Measurements from ENCODE around the gene GPX3. TPM values are rescaled to one million over a fixed set of nuclear protein-coding genes. Genes with fewer than 3 reads are reported as not detected.

Gene GPX3
- total RNA-seq, 1 donor from 2014 or later: 0.18 TPM

DNA sequence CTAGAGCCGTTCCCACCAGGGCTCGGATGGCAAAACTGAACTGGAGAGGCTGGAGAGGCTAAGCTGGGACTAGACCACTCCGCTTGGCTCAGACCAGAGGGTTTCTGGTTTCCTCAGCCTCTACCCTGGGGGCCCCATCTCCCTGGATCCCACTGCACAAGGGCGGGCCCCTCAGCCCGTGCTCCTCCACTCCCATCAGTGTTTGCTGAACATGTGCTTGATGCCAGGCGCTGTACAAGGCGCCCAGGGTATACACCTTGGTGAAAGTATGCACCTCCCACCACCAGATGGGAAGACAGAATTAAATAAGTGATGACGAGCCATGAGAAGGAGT is 18.0 kb downstream of the GPX3 start:
- Mint-ChIP-seq H3K27ac (no peak overlapping the region), H3K27me3 (no peaks in the 10 kb centered on the region), H3K9me3 (no peaks in the 10 kb centered on the region), H3K4me3 (no peak overlapping the region), H3K4me1 (no peaks in the 10 kb centered on the region), H3K36me3 (ENCODE audit: low read depth) (peaks cover 96% of the 10 kb centered on the region)
- DNase-seq (no peak), ATAC-seq (ENCODE audit: low read depth) (no peak)
- TF ChIP-seq, protein P1, sequence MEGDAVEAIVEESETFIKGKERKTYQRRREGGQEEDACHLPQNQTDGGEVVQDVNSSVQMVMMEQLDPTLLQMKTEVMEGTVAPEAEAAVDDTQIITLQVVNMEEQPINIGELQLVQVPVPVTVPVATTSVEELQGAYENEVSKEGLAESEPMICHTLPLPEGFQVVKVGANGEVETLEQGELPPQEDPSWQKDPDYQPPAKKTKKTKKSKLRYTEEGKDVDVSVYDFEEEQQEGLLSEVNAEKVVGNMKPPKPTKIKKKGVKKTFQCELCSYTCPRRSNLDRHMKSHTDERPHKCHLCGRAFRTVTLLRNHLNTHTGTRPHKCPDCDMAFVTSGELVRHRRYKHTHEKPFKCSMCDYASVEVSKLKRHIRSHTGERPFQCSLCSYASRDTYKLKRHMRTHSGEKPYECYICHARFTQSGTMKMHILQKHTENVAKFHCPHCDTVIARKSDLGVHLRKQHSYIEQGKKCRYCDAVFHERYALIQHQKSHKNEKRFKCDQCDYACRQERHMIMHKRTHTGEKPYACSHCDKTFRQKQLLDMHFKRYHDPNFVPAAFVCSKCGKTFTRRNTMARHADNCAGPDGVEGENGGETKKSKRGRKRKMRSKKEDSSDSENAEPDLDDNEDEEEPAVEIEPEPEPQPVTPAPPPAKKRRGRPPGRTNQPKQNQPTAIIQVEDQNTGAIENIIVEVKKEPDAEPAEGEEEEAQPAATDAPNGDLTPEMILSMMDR (IDR thresholded peaks at IDR 0.05): no peak
- POLR2A ChIA-PET: no interaction called here
- intact Hi-C loops (cut with micrococcal nuclease): no loop called here
- CTCF ChIA-PET: interaction anchor here (1.7 kb wide), 1 partner anchor 77 kb away, joined by 4 read pairs; no protein-coding TSS in a partner anchor

- intact Hi-C loops (cut with micrococcal nuclease): no loop called here
- H3K27me3 Mint-ChIP-seq: no peaks in the 10 kb centered on the region
- no peak overlapping the region for H3K4me3 Mint-ChIP-seq
- POLR2A ChIA-PET: no interaction called here
- no peak overlapping the region for H3K27ac Mint-ChIP-seq
- TF ChIP-seq, protein P1 (IDR thresholded peaks at IDR 0.05): no peak
- CTCF ChIA-PET: interaction anchor here (1.3 to 1.7 kb wide), 2 partner anchors 76 to 77 kb away, joined by 3 to 4 read pairs; no protein-coding TSS in a partner anchor
- H3K9me3 Mint-ChIP-seq: no peaks in the 10 kb centered on the region
- ATAC-seq (ENCODE audit: low read depth): no peak
- peaks cover 96% of the 10 kb centered on the region for H3K36me3 Mint-ChIP-seq (ENCODE audit: low read depth)
- H3K4me1 Mint-ChIP-seq: no peaks in the 10 kb centered on the region
- DNase-seq: no peak
Observed at GRCh38 chr5:151038801-151039238, 18.4 kb downstream of the GPX3 start.

GRCh38 chr5:151039665-151040064 is 19.3 kb downstream of the GPX3 start:
- H3K27me3 Mint-ChIP-seq: no peaks in the 10 kb centered on the region
- H3K36me3 Mint-ChIP-seq (ENCODE audit: low read depth): peaks cover 96% of the 10 kb centered on the region
- ATAC-seq (ENCODE audit: low read depth): no peak
- H3K27ac Mint-ChIP-seq: no peak overlapping the region
- intact Hi-C loops (cut with micrococcal nuclease): no loop called here
- no peaks in the 10 kb centered on the region for H3K4me1 Mint-ChIP-seq
- H3K9me3 Mint-ChIP-seq: no peaks in the 10 kb centered on the region
- DNase-seq: no peak
- H3K4me3 Mint-ChIP-seq: no peak overlapping the region
- TF ChIP-seq, protein P1 (IDR thresholded peaks at IDR 0.05): no peak
- CTCF ChIA-PET: interaction anchor here (1.0 to 1.3 kb wide), 2 partner anchors 9 to 75 kb away, joined by 3 read pairs; no protein-coding TSS in a partner anchor
- POLR2A ChIA-PET: no interaction called here

- no peaks in the 10 kb centered on the region for H3K4me1 Mint-ChIP-seq
- TF ChIP-seq, protein P1 (IDR thresholded peaks at IDR 0.05): no peak
- DNase-seq: no peak
- intact Hi-C loops (cut with micrococcal nuclease): no loop called here
- POLR2A ChIA-PET: no interaction called here
- H3K27me3 Mint-ChIP-seq: no peaks in the 10 kb centered on the region
- H3K9me3 Mint-ChIP-seq: no peaks in the 10 kb centered on the region
- no peak overlapping the region for H3K27ac Mint-ChIP-seq
- H3K36me3 Mint-ChIP-seq (ENCODE audit: low read depth): peaks cover 95% of the 10 kb centered on the region
- no peak for ATAC-seq (ENCODE audit: low read depth)
- CTCF ChIA-PET: interaction anchor here (1.0 to 2.5 kb wide), 3 partner anchors 9 to 75 kb away, joined by 3 to 10 read pairs (median 3); no protein-coding TSS in a partner anchor
- no peak overlapping the region for H3K4me3 Mint-ChIP-seq
Observed at GRCh38 chr5:151040211-151040747, 19.9 kb downstream of the GPX3 start.

GRCh38 chr5:151041577-151042268 is 21.3 kb downstream of the GPX3 start:
- ChIA-PET CTCF (interaction anchor here (1.5 to 2.5 kb wide), 3 partner anchors 10 to 123 kb away, joined by 4 to 11 read pairs (median 10); no protein-coding TSS in a partner anchor), POLR2A (interaction anchor here (0.7 kb wide), 2 partner anchors 22 to 73 kb away, joined by 3 to 9 read pairs; no protein-coding TSS in a partner anchor)
- no peaks in the 10 kb centered on the region for H3K27me3 Mint-ChIP-seq
- no peak overlapping the region for H3K4me3 Mint-ChIP-seq
- no peak overlapping the region for H3K27ac Mint-ChIP-seq
- H3K36me3 Mint-ChIP-seq (ENCODE audit: low read depth): peaks cover 95% of the 10 kb centered on the region
- no peaks in the 10 kb centered on the region for H3K9me3 Mint-ChIP-seq
- ATAC-seq (ENCODE audit: low read depth) (no peak), DNase-seq (no peak)
- intact Hi-C loops (cut with micrococcal nuclease): no loop called here
- TF ChIP-seq, protein P1 (IDR thresholded peaks at IDR 0.05): no peak
- H3K4me1 Mint-ChIP-seq: no peaks in the 10 kb centered on the region
